DND-41 (cell line): Measurements from ENCODE around the gene IQGAP2.

ENCODE experiments used
- EZH2 ChIP-seq: IDR thresholded peaks from 3 replicates; pipeline ENCODE4 v1.6.1; 2012; ENCODE audit warnings: borderline replicate concordance, low read depth, mild to moderate bottlenecking, moderate library complexity, low read length, inconsistent platforms; ENCODE audit not compliant: severe bottlenecking
- TF ChIP-seq, protein P1 (sequence below): IDR thresholded peaks from 2 replicates; pipeline ENCODE4 v1.5.1; 2012; ENCODE audit warnings: borderline replicate concordance, low read length, moderate library complexity, mild to moderate bottlenecking; ENCODE audit not compliant: poor library complexity, severe bottlenecking; ENCODE audit errors: extremely low read depth

DNA sequence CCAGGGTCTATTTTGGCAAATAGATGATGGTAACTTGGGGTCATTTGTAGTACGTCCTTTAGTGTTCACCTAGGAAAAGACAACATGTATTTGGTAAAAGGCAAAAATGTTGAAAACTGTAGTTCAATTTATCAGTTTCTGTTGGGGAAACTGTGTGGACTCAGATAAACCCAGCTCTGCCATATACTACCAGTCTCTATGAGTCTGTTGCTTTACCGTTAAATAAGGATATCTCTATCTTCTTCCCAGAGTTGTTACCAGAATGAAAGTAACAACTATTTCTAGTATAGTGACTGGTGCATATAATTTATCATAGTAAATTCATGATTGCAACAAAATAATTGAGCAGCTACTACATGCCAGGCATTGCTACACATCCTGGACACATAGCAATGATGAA is 3.8 kb upstream of the IQGAP2 start:
- TF ChIP-seq, protein P1, sequence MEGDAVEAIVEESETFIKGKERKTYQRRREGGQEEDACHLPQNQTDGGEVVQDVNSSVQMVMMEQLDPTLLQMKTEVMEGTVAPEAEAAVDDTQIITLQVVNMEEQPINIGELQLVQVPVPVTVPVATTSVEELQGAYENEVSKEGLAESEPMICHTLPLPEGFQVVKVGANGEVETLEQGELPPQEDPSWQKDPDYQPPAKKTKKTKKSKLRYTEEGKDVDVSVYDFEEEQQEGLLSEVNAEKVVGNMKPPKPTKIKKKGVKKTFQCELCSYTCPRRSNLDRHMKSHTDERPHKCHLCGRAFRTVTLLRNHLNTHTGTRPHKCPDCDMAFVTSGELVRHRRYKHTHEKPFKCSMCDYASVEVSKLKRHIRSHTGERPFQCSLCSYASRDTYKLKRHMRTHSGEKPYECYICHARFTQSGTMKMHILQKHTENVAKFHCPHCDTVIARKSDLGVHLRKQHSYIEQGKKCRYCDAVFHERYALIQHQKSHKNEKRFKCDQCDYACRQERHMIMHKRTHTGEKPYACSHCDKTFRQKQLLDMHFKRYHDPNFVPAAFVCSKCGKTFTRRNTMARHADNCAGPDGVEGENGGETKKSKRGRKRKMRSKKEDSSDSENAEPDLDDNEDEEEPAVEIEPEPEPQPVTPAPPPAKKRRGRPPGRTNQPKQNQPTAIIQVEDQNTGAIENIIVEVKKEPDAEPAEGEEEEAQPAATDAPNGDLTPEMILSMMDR = no peak
- TF ChIP-seq EZH2 = no peak
